Parathyroid adenoma (tissue), 2 donors: Measurements from ENCODE around the gene RRP9.

Experiments used
- H2AFZ ChIP-seq: fragments of 300-600 bp; sonication (generic); one replicate; pipeline ENCODE4 v1.7.0; 2017; ENCODE audit warnings: antibody characterized with exemption, mild to moderate bottlenecking
- H3K27ac ChIP-seq: fragments of 300-600 bp; sonication (generic); one replicate; pipeline ENCODE4 v1.7.0; 2017
- H3K27me3 ChIP-seq: fragments of 300-600 bp; sonication (generic); one replicate; pipeline ENCODE4 v1.7.0; 2017; ENCODE audit warnings: low read length; ENCODE audit not compliant: control insufficient read depth, insufficient read depth
- H3K36me3 ChIP-seq: fragments of 300-600 bp; sonication (generic); one replicate; pipeline ENCODE4 v1.7.0; 2017; ENCODE audit warnings: low read length; ENCODE audit not compliant: control insufficient read depth, insufficient read depth
- H3K4me1 ChIP-seq: fragments of 300-600 bp; sonication (generic); one replicate; pipeline ENCODE4 v1.7.0; 2017; ENCODE audit warnings: control low read depth
- H3K4me2 ChIP-seq: fragments of 300-600 bp; sonication (generic); one replicate; pipeline ENCODE4 v1.7.0; 2017; ENCODE audit warnings: low read length
- H3K4me3 ChIP-seq: fragments of 300-600 bp; sonication (generic); one replicate; pipeline ENCODE4 v1.7.0; 2017; ENCODE audit warnings: low read depth, low read length
- H3K79me2 ChIP-seq: fragments of 300-600 bp; sonication (generic); one replicate; pipeline ENCODE4 v1.7.0; 2017; ENCODE audit warnings: control low read depth
- H3K9ac ChIP-seq: fragments of 300-600 bp; sonication (generic); one replicate; pipeline ENCODE4 v1.7.0; 2017; ENCODE audit warnings: mild to moderate bottlenecking
- H3K9me3 ChIP-seq: fragments of 300-600 bp; sonication (generic); one replicate; pipeline ENCODE4 v1.7.0; 2017; ENCODE audit warnings: low read length; ENCODE audit not compliant: control insufficient read depth
- TF ChIP-seq, protein P1 (sequence below): fragments of 300-600 bp; sonication (generic); IDR thresholded peaks from one replicate; pipeline ENCODE4 v1.7.0; 2017; ENCODE audit warnings: antibody characterized with exemption, mild to moderate bottlenecking
- donor health status: primary hyperparathyroidism.

The RRP9 gene

DNA sequence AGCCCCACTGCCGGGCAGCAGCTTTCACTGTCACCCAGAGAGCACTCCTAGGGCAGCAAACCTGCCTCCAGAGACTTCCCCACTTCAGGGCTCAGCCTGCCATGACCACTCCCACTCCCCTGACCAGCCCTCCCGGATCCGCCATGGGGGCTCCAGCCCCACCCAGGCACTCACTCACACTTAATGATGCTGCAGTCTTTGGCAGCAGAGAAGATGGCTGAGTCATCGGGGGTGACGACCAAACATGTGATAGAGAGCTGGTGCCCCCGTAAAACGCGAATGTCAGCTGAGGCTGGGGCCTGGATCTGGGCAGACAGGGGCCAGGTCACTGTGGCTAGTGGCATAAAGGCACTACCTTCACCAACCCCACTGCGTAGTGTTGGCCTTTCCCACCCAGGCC, 4.7 kb downstream of the RRP9 start:
- Histone ChIP-seq H3K27me3 (no peaks in the 10 kb centered on the region), H3K36me3 (no peaks in the 10 kb centered on the region), H2AFZ (no peak overlapping the region), H3K9ac (no peak overlapping the region), H3K9me3 (no peaks in the 10 kb centered on the region), H3K4me3 (no peak overlapping the region), H3K4me2 (no peak overlapping the region), H3K27ac (no peak overlapping the region), H3K4me1 (no peaks in the 10 kb centered on the region), H3K79me2 (no peaks in the 10 kb centered on the region)
- TF ChIP-seq, protein P1, sequence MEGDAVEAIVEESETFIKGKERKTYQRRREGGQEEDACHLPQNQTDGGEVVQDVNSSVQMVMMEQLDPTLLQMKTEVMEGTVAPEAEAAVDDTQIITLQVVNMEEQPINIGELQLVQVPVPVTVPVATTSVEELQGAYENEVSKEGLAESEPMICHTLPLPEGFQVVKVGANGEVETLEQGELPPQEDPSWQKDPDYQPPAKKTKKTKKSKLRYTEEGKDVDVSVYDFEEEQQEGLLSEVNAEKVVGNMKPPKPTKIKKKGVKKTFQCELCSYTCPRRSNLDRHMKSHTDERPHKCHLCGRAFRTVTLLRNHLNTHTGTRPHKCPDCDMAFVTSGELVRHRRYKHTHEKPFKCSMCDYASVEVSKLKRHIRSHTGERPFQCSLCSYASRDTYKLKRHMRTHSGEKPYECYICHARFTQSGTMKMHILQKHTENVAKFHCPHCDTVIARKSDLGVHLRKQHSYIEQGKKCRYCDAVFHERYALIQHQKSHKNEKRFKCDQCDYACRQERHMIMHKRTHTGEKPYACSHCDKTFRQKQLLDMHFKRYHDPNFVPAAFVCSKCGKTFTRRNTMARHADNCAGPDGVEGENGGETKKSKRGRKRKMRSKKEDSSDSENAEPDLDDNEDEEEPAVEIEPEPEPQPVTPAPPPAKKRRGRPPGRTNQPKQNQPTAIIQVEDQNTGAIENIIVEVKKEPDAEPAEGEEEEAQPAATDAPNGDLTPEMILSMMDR, result no peak

GRCh38 chr3:51935886-51936755, 5.6 kb downstream of the RRP9 start:
- H3K27me3 ChIP-seq, result no peaks in the 10 kb centered on the region
- TF ChIP-seq, protein P1, result no peak
- H3K9me3 ChIP-seq, result no peaks in the 10 kb centered on the region
- H3K4me2 ChIP-seq, result no peak overlapping the region
- no peaks in the 10 kb centered on the region for H3K4me1 ChIP-seq
- H3K9ac ChIP-seq, result no peak overlapping the region
- H3K27ac ChIP-seq, result no peak overlapping the region
- no peak overlapping the region for H2AFZ ChIP-seq
- no peaks in the 10 kb centered on the region for H3K79me2 ChIP-seq
- no peaks in the 10 kb centered on the region for H3K36me3 ChIP-seq
- H3K4me3 ChIP-seq, result no peak overlapping the region

GRCh38 chr3:51934991-51935885, 6.5 kb downstream of the RRP9 start:
- Histone ChIP-seq H3K9me3 (no peaks in the 10 kb centered on the region), H2AFZ (no peak overlapping the region), H3K27ac (no peak overlapping the region), H3K36me3 (no peaks in the 10 kb centered on the region), H3K27me3 (no peaks in the 10 kb centered on the region), H3K4me1 (no peaks in the 10 kb centered on the region), H3K79me2 (no peaks in the 10 kb centered on the region), H3K4me2 (no peak overlapping the region), H3K9ac (no peak overlapping the region), H3K4me3 (no peak overlapping the region)
- TF ChIP-seq, protein P1, result no peak

GRCh38 chr3:51934139-51934850, 7.4 kb downstream of the RRP9 start:
- Histone ChIP-seq H3K4me3 (no peak overlapping the region), H3K27ac (no peak overlapping the region), H3K36me3 (no peaks in the 10 kb centered on the region), H3K9ac (no peak overlapping the region), H3K79me2 (no peaks in the 10 kb centered on the region), H3K4me1 (no peaks in the 10 kb centered on the region), H3K4me2 (no peak overlapping the region), H2AFZ (no peak overlapping the region), H3K9me3 (no peaks in the 10 kb centered on the region), H3K27me3 (no peaks in the 10 kb centered on the region)
- TF ChIP-seq, protein P1, result no peak
